ENCODE measurements around the gene SMCO4. TPM values are rescaled to one million over a fixed set of nuclear protein-coding genes. Genes with fewer than 3 reads are reported as not detected.

The SMCO4 gene
- total RNA-seq, 1 donor from 2014 or later, result 29.3 TPM

DNA sequence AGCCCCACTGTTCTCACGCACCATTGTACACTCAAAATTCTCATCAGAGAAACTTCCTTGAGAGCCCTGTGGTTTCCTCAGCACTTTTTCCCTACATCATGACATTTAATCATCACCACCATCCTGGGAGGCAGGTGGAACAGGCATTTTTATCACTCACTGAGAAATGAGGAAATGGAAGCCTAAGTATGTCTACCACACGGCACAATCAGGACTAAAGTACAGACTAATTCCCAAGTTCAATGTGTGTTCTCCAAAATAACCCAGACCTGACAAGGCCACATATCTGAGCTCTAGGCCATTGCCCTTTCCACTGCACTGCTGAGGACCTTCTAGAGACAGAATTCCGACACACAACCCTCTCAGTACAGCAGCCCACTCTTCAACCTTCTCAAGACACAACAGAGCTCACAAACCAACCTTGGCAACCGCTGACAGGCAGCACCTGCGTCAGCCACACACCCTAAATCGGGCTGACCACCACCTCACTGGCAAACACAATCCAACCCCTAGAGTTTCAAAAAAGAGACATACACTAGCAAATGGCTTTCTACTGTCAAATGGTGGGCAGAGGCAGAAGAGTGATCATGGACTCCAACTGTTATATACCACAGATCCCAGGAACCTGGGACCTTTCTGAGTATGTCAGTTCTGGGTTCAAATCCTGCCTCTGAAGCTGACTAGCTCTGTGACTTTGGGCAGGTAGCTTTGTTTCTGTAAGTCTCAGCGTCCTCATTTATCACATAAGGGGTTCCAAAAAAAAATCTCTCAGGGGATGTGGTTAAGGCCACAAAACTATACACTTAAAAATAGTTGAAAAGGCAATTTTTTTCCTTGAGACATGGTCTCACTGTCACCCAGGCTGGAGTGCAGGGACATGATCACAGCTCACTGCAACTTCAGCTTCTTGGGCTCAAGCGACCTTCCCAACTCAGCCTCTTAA is 16.3 kb downstream of the SMCO4 start:
- no peak overlapping the region for H3K27ac ChIP-seq (ENCODE audit: low read depth, low read length)
- Mint-ChIP-seq H3K4me1 (ENCODE audit: low read depth, unreplicated experiment) (peaks cover 76% of the 10 kb centered on the region), H3K9me3 (ENCODE audit: unreplicated experiment) (no peaks in the 10 kb centered on the region), H3K36me3 (ENCODE audit: low read depth, unreplicated experiment) (peaks cover 11% of the 10 kb centered on the region), H3K4me3 (ENCODE audit: unreplicated experiment) (peak overlapping the region; percentile 4), H3K27me3 (ENCODE audit: low read depth, unreplicated experiment) (no peaks in the 10 kb centered on the region), H3K27ac (ENCODE audit: unreplicated experiment) (peak overlapping the region; percentile 51)
- H2AFZ ChIP-seq (ENCODE audit: low read depth, low read length), result no peak overlapping the region
- DNase-seq (ENCODE audit: low read depth), result no peak
- H3K9me3 ChIP-seq (ENCODE audit: insufficient read depth, low read depth, low read length), result no peaks in the 10 kb centered on the region
- no peaks in the 10 kb centered on the region for H3K27me3 ChIP-seq (ENCODE audit: insufficient read depth, low read length)
- no peaks in the 10 kb centered on the region for H3K36me3 ChIP-seq (ENCODE audit: insufficient read depth, low read length)
- H4K20me1 ChIP-seq (ENCODE audit: insufficient read depth, low read length), result peaks cover 57% of the 10 kb centered on the region
- H3K4me3 ChIP-seq (ENCODE audit: insufficient read depth, low read depth, low read length), result no peak overlapping the region
- no peak overlapping the region for H3K9ac ChIP-seq (ENCODE audit: low read length)
- no peak overlapping the region for H3K4me2 ChIP-seq (ENCODE audit: low read length)
- H3K4me1 ChIP-seq (ENCODE audit: insufficient read depth, low read length), result peaks cover 16% of the 10 kb centered on the region
- TF ChIP-seq CTCF (IDR thresholded peaks at IDR 0.05; ENCODE audit: insufficient read depth, low read depth, low read length), result no peak
- no peak for TF ChIP-seq EZH2 (IDR thresholded peaks at IDR 0.05; ENCODE audit: insufficient read depth, low read length)
- peaks cover 9% of the 10 kb centered on the region for H3K79me2 ChIP-seq (ENCODE audit: insufficient read depth, low read length)
- no peak for FAIRE-seq

DNA sequence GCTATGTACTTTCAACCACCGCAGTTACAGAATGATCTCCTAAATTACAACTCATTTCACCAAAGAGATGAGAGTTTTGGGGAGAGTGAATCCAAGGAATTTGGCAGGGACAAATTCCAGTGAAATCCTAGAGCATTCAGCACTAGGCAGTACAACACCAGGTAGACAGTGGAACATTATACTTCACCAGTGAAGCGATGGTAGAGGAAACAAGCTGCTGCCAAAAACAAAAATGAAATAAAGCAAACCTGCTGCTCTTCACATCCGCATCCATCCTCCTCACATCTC is 16.9 kb downstream of the SMCO4 start:
- peaks cover 16% of the 10 kb centered on the region for H3K4me1 ChIP-seq (ENCODE audit: insufficient read depth, low read length)
- H3K79me2 ChIP-seq (ENCODE audit: insufficient read depth, low read length), result peaks cover 9% of the 10 kb centered on the region
- H4K20me1 ChIP-seq (ENCODE audit: insufficient read depth, low read length), result peaks cover 53% of the 10 kb centered on the region
- no peak for FAIRE-seq
- no peak for DNase-seq (ENCODE audit: low read depth)
- no peak for TF ChIP-seq EZH2 (IDR thresholded peaks at IDR 0.05; ENCODE audit: insufficient read depth, low read length)
- TF ChIP-seq CTCF (IDR thresholded peaks at IDR 0.05; ENCODE audit: insufficient read depth, low read depth, low read length), result no peak
- no peaks in the 10 kb centered on the region for H3K36me3 ChIP-seq (ENCODE audit: insufficient read depth, low read length)
- H3K27me3 ChIP-seq (ENCODE audit: insufficient read depth, low read length), result no peaks in the 10 kb centered on the region
- H3K9ac ChIP-seq (ENCODE audit: low read length), result no peak overlapping the region
- H3K4me3 ChIP-seq (ENCODE audit: insufficient read depth, low read depth, low read length), result no peak overlapping the region
- H2AFZ ChIP-seq (ENCODE audit: low read depth, low read length), result no peak overlapping the region
- Mint-ChIP-seq H3K27ac (ENCODE audit: unreplicated experiment) (peak overlapping the region; percentile 26), H3K27me3 (ENCODE audit: low read depth, unreplicated experiment) (no peaks in the 10 kb centered on the region), H3K36me3 (ENCODE audit: low read depth, unreplicated experiment) (peaks cover 11% of the 10 kb centered on the region), H3K9me3 (ENCODE audit: unreplicated experiment) (no peaks in the 10 kb centered on the region), H3K4me1 (ENCODE audit: low read depth, unreplicated experiment) (peaks cover 70% of the 10 kb centered on the region), H3K4me3 (ENCODE audit: unreplicated experiment) (peak overlapping the region; percentile 4)
- no peaks in the 10 kb centered on the region for H3K9me3 ChIP-seq (ENCODE audit: insufficient read depth, low read depth, low read length)
- no peak overlapping the region for H3K4me2 ChIP-seq (ENCODE audit: low read length)
- H3K27ac ChIP-seq (ENCODE audit: low read depth, low read length), result no peak overlapping the region
